SHP77 (cell line): ENCODE results near the gene KDM7A.

ENCODE experiments used
- DNase-seq, 2 experiments: peaks; one replicate each; lab custom pipeline; 2025; lab: John Stamatoyannopoulos, UW

The KDM7A gene

DNA sequence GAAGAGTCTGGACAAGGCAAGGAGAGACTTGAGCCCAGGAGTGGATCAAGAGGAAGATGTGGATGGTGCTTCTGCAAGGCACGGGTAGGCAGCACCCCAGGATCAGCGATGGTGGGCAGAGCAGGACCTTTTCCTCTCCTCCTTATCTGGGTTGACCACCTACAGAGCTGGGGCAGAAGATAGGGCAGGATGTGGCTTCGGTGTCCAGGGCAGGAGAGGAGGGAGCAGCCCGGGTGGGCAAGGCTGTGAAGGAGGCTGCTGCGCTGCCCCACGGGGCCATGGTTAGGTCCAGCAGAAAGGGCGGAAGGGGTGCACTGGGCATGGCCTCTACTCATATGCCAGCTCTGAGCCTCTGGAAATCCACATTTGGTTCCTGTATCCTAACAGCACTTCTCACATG lies 94.0 kb downstream of the KDM7A start:
- no peak for DNase-seq

DNA sequence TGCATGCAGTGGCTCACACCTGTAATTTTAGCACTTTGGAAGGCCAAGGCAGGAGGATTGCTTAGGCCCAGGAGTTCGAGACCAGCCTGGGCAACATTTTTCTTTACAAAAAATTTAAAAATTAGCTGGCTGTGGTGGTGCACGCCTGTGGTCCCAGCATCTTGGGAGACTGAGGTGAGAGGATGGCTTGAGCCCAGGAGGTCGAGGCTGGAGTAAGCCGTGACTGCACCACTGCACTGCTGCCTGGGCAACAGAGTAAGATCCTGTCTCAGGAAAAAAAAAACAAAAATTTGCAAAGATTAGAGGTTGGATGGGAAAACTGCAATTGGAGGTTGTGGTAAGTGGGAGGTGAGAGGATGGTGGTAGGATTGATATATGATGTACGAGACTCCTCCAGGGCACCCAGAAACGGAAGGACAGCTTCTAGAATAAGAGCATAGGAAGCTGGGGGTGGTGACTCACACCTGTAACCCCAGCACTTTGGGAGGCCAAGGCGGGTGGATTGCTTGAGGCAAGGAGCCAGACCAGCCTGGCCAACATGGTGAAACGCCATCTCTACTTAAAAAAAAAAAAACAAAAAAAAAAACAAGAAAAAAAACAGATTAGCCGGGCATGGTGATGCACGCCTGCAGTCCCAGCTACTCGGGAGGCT lies 94.9 kb downstream of the KDM7A start:
- no peak for DNase-seq

- DNase-seq = no peak
These were observed 95.9 kb downstream of the KDM7A start for GRCh38 chr7:140080919-140081318.

- peak in 1 of 2 experiments; percentile 24 for DNase-seq
These were observed 97.7 kb downstream of the KDM7A start for GRCh38 chr7:140079121-140079536.

GRCh38 chr7:140078392-140078791 lies 98.4 kb downstream of the KDM7A start:
- no peak for DNase-seq

DNA sequence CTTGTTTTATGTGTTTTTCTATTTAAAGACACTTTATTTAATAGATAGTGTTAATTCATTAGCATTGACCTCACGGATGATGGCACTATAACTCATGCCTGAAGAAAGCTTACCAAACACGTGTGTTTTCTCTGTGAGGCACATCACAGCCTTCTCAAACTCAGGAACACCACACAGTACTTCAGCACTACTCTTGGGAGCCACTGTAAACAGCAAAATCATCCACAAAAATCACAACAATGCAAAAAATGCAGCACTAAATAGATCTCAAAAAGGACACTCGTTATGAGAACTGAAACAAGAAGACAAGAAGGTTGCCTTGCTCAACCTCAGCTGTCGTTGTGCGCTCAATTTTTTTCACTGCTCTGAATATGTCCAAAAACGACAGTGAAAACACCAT lies 102.0 kb downstream of the KDM7A start:
- DNase-seq = no peak

GRCh38 chr7:140070546-140070945 lies 106.2 kb downstream of the KDM7A start:
- DNase-seq = no peak

DNA sequence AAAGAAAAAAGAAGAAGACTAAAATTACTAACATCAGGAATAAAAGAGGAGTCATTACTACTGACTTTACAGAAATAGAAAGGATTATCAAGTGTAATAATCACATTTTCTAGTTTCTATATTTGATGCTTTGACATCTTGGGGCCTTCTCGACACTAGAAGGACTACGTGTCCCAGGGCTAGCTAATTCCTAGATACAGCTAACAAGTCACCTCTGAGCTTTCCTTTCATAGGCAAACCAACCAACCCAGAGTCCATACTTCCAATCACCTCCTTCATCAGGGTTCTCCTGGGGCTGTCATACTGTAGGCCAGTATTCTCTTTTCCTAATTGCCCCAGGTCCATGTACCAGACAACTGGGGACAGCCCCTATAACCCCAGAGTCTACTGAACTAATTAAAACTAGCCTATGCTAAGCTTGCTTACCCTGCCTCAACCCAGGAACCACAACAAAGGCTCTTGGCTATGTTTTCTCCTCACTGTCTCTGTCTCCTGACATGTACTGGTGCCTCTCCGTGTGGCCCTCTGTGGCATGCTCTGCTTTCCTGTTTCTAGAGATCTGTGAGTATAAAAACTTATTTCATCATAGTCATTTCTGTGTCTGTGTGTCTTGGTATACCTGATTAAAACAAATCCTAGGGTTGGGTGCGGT lies 107.4 kb downstream of the KDM7A start:
- no peak for DNase-seq

DNA sequence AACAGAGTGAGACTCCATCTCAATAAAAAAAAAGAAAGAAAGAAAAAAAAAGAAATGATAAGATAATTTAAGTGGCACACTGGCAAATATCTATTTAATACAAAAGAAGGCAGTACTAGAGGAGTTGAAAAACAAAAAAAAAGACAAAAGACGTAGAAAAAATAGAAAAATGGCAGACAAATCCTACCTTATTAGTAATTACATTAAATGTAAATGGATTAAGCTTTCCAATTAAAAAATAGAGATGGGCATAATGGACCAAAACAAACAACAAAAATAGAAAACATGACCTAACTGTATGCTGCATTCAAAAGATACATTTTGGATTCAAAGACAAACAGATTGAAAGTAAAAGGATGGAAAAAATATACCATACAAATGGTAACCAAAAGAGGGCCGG lies 108.8 kb downstream of the KDM7A start:
- DNase-seq = no peak

DNA sequence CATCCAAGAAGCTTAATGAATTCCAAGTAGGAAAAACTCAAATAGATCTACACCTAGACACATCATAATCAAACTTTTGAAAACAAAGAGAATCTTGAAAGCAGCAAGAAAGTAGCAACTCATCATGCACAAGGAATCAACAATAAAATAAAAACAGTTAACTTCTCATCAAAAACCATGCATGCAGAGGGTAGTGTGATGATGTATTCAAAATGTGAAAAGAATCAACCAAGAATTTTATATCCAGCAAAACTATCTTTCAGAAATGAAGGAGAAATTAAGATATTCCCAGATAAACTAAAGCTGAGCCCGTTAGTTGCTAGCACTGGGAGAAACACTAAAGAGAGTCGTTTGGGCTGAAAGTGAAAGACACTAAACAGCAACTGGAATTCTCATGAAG lies 109.7 kb downstream of the KDM7A start:
- DNase-seq = no peak

DNA sequence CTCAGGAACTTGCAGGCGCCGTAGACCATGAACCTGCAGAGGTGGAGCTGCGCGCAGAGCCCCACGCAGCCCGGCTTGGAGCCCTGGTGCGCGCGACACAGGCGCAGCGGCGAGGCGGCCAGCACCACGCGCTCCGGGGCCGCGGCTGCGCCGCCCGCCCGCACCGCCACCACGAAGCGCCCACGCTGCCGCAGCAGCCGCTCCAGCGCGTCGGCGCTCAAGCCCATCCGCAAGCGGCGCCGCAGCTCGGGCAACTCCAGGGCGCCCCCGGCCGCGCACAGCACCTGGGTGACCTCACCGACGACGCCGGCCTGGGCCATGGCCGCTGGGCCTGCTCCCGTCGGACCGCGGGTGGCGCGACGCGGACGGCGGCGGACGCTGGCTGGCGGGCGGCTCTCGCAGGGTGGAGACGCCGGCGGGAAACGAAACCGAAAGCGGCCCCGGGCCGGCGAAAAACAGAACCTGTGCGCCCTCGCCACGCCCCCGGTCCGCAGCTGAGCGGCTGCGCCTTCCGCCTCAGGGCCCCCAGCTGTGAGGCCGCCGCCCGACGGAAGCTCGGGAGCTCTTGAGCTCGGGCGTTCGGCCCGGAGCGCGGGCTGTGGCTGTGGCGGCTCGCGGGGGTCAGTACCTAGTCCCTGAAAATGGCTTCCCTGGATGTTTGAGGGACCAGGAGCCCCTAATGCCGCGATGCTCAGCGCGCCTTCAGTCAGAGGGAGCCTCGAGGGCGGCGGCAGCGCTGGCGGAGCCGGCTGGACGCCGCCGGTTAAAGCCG lies 114.1 kb downstream of the KDM7A start, which contains the start of gene PARP12:
PARP12 (minus strand) TSS at position 424 of the 772 bp plus-strand sequence; CDS start at position 320, 104 bp downstream.
- DNase-seq = no peak

- no peak for DNase-seq
These were observed 114.7 kb downstream of the KDM7A start for GRCh38 chr7:140062118-140062527.

GRCh38 chr7:140061607-140061930 lies 115.2 kb downstream of the KDM7A start:
- no peak for DNase-seq

DNA sequence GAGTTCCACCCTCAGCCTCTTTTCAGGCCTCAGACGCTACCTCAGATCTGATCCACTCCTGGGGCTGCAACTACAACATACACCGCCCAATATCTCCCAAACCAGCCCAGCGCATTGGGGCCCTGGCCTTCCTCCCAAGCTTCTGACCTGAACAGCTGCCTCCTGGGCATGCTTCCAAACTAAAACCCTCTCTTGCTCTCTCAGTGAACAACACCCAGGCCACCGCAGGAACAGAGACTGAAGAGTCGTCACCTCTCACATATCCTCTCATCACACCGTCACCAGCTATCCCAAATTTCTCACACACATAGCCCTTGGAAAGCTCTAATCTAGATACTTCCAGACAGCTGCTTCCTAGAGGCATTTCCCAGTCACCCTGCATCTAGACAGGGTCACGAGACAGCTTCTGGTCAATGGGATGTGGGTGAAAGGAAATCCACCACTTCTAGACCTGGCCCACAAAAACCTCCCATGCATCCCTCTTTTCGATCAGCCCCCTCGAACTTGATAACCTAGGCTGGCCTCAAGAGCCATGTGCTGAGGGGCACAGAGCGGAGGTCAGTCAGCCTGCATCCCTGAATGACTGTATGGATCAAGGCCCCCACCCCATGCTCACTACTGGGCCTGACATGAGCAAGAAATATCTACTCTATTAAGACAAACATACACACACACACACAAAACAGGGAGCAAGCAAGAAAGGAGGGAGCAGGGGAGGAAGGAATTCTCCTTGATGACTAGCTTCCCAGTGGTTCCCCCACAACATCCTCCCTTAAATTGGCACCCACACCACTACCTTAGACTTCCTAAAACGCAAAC lies 115.8 kb downstream of the KDM7A start:
- DNase-seq = peak; percentile 32 to 67

GRCh38 chr7:140060243-140060630 lies 116.5 kb downstream of the KDM7A start:
- no peak for DNase-seq

- no peak for DNase-seq
These were observed 117.2 kb downstream of the KDM7A start for GRCh38 chr7:140059273-140060242.

DNA sequence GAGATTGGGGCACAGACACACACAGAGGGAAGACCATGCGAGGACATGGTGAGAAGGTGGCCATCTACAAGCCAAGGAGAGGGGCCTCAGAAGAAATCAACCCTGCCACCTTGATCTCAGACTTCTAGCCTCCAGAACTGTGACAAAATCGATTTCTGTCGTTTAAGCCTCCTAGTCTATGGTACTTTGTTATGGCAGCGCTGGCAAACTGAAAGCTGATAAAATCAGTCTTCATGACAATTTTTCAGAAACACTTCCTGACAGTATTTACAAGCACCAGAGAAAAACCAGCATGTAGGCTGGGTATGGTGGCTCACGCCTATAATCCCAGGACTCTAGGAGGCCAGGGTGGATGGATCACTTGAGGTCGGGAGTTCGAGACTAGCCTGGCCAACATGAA lies 118.3 kb downstream of the KDM7A start:
- DNase-seq = no peak

DNA sequence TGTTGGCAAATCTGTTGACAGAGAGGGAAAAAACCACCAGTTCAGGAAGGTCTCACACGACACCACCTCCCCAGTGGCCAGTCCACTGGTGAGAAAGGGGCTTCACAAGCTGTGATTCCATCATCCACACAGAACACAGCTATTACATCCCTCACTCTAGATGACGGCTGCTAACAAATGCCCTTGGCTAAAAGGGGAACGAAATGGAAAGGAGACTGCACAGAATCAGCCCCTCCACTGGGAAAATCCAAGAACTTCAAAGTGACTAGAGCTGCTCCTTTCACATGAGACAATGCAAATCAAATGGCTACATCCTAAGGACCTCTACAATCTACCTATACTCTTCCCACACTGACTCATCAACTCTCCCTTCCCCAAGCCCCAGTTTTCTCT lies 119.6 kb downstream of the KDM7A start:
- no peak for DNase-seq

DNA sequence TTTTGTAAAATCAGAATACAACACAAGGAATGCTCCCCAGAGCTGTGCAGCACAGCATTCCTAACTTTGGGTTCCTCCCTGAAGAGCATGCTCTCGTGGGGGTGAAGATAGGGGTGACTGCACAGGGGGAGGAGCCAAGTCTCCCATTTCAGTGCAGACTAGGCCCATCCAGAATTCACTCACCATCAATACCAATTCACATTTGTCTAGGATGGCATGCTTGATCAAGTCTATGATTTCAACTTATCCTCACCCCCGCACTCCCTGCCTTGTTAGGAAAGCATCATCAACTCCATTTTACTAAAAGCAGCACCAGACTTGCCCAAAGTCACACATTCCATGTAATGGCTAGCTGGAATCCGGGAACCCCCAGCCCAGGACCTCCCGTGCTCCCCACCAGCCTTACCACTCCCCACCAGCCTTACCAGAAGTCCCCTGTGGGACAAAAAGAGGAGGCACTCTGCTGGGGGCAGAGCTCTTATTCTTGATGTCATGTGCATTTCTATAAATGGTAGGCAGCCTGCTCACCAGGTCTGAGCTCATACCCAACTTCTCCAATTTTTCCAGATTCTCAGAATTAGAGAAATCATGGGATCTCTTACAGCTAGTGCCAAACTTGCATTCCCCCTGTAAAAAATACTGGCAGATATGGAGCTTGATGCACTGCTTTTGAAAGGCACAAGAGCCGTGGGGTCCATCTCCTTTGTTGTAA lies 120.2 kb downstream of the KDM7A start:
- no peak for DNase-seq

- no peak for DNase-seq
These were observed 121.0 kb downstream of the KDM7A start for GRCh38 chr7:140055833-140056232.
